Liver (tissue), 9 donors: ENCODE data around the gene PLEKHM2. TPM values are rescaled to one million over a fixed set of nuclear protein-coding genes. Genes with fewer than 3 reads are reported as not detected.

Experiments used
- DNase-seq: peaks from one replicate; pipeline ENCODE4 v3.0.0-alpha.2; 2017; ENCODE audit warnings: low spot score
- H3K27ac ChIP-seq, 2 donors: one replicate each; pipeline ENCODE4 v1.7.0; 2013; ENCODE audit warnings: inconsistent platforms in 2 of 2, low read length in 2 of 2, control low read depth in 1 of 2, low read depth in 1 of 2, mild to moderate bottlenecking in 1 of 2
- H3K27me3 ChIP-seq, 4 donors: one replicate each; pipeline versions ENCODE4 v1.6.1 to v1.7.0; 2013; ENCODE audit warnings: low read length in 3 of 4, inconsistent platforms in 1 of 4, mild to moderate bottlenecking in 1 of 4, moderate library complexity in 1 of 4; ENCODE audit not compliant: control insufficient read depth in 4 of 4, insufficient read depth in 4 of 4
- H3K36me3 ChIP-seq, 4 donors: one replicate each; pipeline versions ENCODE4 v1.6.1 to v1.7.0; 2013; ENCODE audit warnings: low read length in 3 of 4, mild to moderate bottlenecking in 3 of 4, low read depth in 1 of 4, moderate library complexity in 1 of 4; ENCODE audit not compliant: control insufficient read depth in 4 of 4, insufficient read depth in 3 of 4
- H3K4me1 ChIP-seq, 4 donors: one replicate each; pipeline versions ENCODE4 v1.6.1 to v1.7.0; 2013; ENCODE audit warnings: low read length in 3 of 4, mild to moderate bottlenecking in 3 of 4, moderate library complexity in 1 of 4; ENCODE audit not compliant: control insufficient read depth in 4 of 4, insufficient read depth in 4 of 4
- H3K4me3 ChIP-seq, 3 donors: one replicate each; pipeline versions ENCODE4 v1.6.1 to v1.7.0; 2013; ENCODE audit warnings: low read length in 3 of 3, control low read depth in 1 of 3, low read depth in 1 of 3, mild to moderate bottlenecking in 1 of 3
- H3K9ac ChIP-seq, 2 donors: one replicate each; pipeline ENCODE4 v1.7.0; 2013; ENCODE audit warnings: low read length in 2 of 2, mild to moderate bottlenecking in 2 of 2, moderate library complexity in 2 of 2, control low read depth in 1 of 2, low read depth in 1 of 2
- H3K9me3 ChIP-seq, 4 donors: one replicate each; pipeline versions ENCODE4 v1.6.1 to v1.7.0; 2013; ENCODE audit warnings: low read length in 3 of 4; ENCODE audit not compliant: control insufficient read depth in 4 of 4
- EGR1 ChIP-seq, 2 donors: IDR thresholded peaks; 2 replicates each; pipeline ENCODE4 v1.6.1; 2016 to 2018; ENCODE audit warnings: antibody characterized with exemption in 2 of 2, low read depth in 2 of 2
- FOXA1 ChIP-seq: IDR thresholded peaks from 2 replicates; pipeline ENCODE4 v1.6.1; 2016; ENCODE audit warnings: antibody characterized with exemption
- FOXA2 ChIP-seq: IDR thresholded peaks from 2 replicates; pipeline ENCODE4 v1.6.1; 2016; ENCODE audit warnings: antibody characterized with exemption
- GABPA ChIP-seq, 2 donors: IDR thresholded peaks in 1 of 2; conservative IDR thresholded peaks in 1 of 2; 2 replicates each; pipeline ENCODE4 v1.6.1; 2016; ENCODE audit warnings: antibody characterized with exemption in 2 of 2, mild to moderate bottlenecking in 1 of 2, moderate library complexity in 1 of 2
- HNF4A ChIP-seq, 2 donors: conservative IDR thresholded peaks; 2 replicates each; pipeline ENCODE4 v1.6.1; 2016; ENCODE audit warnings: antibody characterized with exemption in 2 of 2, mild to moderate bottlenecking in 2 of 2
- HNF4G ChIP-seq: IDR thresholded peaks from 2 replicates; pipeline ENCODE4 v1.6.1; 2016; ENCODE audit warnings: antibody characterized with exemption
- JUND ChIP-seq, 2 donors: IDR thresholded peaks; 2 replicates each; pipeline ENCODE4 v1.6.1; 2016; ENCODE audit warnings: antibody characterized with exemption in 2 of 2
- MAX ChIP-seq: IDR thresholded peaks from 2 replicates; pipeline ENCODE4 v1.6.1; 2016; ENCODE audit warnings: antibody characterized with exemption
- NR2F2 ChIP-seq: IDR thresholded peaks from 2 replicates; pipeline ENCODE4 v1.6.1; 2016; ENCODE audit warnings: antibody characterized with exemption
- RAD21 ChIP-seq, 2 donors: IDR thresholded peaks; 2 replicates each; pipeline ENCODE4 v1.6.1; 2016; ENCODE audit warnings: antibody characterized with exemption in 2 of 2, mild to moderate bottlenecking in 2 of 2
- REST ChIP-seq: IDR thresholded peaks from 2 replicates; pipeline ENCODE4 v1.6.1; 2016; ENCODE audit warnings: antibody characterized with exemption, mild to moderate bottlenecking
- RXRA ChIP-seq, 2 donors: IDR thresholded peaks; 2 replicates each; pipeline ENCODE4 v1.6.1; 2017 to 2018; ENCODE audit warnings: antibody characterized with exemption in 2 of 2, mild to moderate bottlenecking in 1 of 2
- TAF1 ChIP-seq: conservative IDR thresholded peaks from 2 replicates; pipeline ENCODE4 v1.6.1; 2016; ENCODE audit warnings: antibody characterized with exemption, mild to moderate bottlenecking
- ZBTB33 ChIP-seq: IDR thresholded peaks from 2 replicates; pipeline ENCODE4 v1.6.1; 2016; ENCODE audit warnings: antibody characterized with exemption
- WGBS: extraction: QIAGEN DNeasy Blood & Tissue Kit; methylation state at CpG from one replicate; pipeline ENCODE4 v1.1.7; 2013; 5-methylcytosine and 5-hydroxymethylcytosine counted together
- polyA plus RNA-seq, 2 donors: library from polyadenylated mRNA; stranded (reverse) in 1 of 2; unstranded in 1 of 2; fragments of 200-250 nt in 1 of 2; fragments of >200 nt in 1 of 2; fragmentation: Nextera tagmentation in 1 of 2; extraction: Ambion mirVana in 1 of 2; gene quantifications; one replicate each; pipeline versions ENCODE4 v1.2.1 to v1.2.3, GENCODE V29; 2013 to 2015
- total RNA-seq, 2 donors: library from RNA; depleted of rRNA; stranded (reverse); fragments of >200 nt; gene quantifications; one replicate each; pipeline ENCODE4 v1.2.3, GENCODE V29; 2014
- TF ChIP-seq, protein P1 (sequence below): fragments of 150-350 bp; IDR thresholded peaks from 2 replicates; pipeline ENCODE4 v1.5.1; 2017; ENCODE audit warnings: improper control_type of control experiment, low read depth, low read length; ENCODE audit not compliant: missing input control
- donor health status: healthy.
- donor health status: healthy.
- donor health status: healthy.
- donor health status: healthy.
- donor health status: healthy.

PLEKHM2 gene
- total and polyA plus RNA-seq, 4 donors: 4.1 to 22.6 (median 17.0) TPM

- TF ChIP-seq REST (no peak), NR2F2 (no peak), FOXA2 (no peak), HNF4A (conservative IDR thresholded peaks at IDR 0.05) (no peak), JUND (IDR thresholded peaks at IDR 0.05) (no peak), TAF1 (no peak), RXRA (IDR thresholded peaks at IDR 0.05) (no peak), EGR1 (IDR thresholded peaks at IDR 0.05; ENCODE audit: low read depth in 2 of 2) (no peak), HNF4G (no peak), MAX (no peak)
Measured at GRCh38 chr1:15758953-15759661, 75.0 kb downstream of the PLEKHM2 start (continued).

DNA sequence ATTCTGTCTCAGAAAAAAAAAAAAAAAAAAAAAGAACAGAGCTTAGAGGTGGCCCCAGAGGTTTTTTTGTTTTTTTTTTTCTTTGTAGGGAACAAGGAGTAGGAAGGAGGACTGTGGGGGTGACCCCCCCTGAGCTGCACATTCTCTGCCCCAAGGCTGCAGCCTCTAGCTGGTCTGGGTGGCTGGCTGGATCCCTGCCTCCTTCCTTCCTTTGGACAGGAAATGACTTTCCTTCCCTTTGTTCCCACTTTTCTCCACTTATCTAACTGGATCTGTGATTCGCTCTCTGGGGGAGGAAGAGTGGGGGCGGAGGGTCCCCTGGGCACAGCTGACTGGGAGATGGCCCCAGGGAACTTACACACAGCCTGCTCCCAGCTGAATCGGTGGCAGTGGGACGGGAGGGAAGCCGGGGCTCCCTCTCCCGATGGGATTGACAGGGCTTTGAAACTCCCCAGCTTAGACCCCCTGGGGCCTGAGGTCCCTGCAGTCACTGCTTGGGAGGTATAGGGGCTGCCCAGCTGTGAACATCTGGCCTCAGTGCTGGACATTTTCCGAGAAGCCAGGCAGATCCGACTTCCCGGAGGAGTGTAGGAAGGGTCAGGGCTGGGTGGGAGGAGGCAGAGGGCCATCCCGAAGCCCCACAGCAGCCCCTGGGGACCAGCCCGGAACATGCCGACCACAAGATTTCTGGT lies 76.5 kb downstream of the PLEKHM2 start:
- TF ChIP-seq ZBTB33: no peak
- TF ChIP-seq, protein P1, sequence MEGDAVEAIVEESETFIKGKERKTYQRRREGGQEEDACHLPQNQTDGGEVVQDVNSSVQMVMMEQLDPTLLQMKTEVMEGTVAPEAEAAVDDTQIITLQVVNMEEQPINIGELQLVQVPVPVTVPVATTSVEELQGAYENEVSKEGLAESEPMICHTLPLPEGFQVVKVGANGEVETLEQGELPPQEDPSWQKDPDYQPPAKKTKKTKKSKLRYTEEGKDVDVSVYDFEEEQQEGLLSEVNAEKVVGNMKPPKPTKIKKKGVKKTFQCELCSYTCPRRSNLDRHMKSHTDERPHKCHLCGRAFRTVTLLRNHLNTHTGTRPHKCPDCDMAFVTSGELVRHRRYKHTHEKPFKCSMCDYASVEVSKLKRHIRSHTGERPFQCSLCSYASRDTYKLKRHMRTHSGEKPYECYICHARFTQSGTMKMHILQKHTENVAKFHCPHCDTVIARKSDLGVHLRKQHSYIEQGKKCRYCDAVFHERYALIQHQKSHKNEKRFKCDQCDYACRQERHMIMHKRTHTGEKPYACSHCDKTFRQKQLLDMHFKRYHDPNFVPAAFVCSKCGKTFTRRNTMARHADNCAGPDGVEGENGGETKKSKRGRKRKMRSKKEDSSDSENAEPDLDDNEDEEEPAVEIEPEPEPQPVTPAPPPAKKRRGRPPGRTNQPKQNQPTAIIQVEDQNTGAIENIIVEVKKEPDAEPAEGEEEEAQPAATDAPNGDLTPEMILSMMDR: no peak
- TF ChIP-seq RXRA (IDR thresholded peaks at IDR 0.05): no peak
- TF ChIP-seq HNF4G: no peak
- TF ChIP-seq FOXA1: no peak
- TF ChIP-seq GABPA (IDR thresholded peaks at IDR 0.05 in 1 of 2, conservative IDR thresholded peaks at IDR 0.05 in 1 of 2): no peak
- TF ChIP-seq MAX: no peak
- TF ChIP-seq TAF1: no peak
- TF ChIP-seq REST: no peak
- no peak for TF ChIP-seq RAD21 (IDR thresholded peaks at IDR 0.05)
- no peak for TF ChIP-seq NR2F2
- no peak for TF ChIP-seq JUND (IDR thresholded peaks at IDR 0.05)
- H3K4me1 ChIP-seq: peaks cover 0 to 6% (median 5%) of the 10 kb centered on the region in 4 donors
- H3K36me3 ChIP-seq: peaks cover 0 to 4% (median 0%) of the 10 kb centered on the region in 4 donors
- H3K9ac ChIP-seq: no peak overlapping the region
- no peaks in the 10 kb centered on the region for H3K9me3 ChIP-seq
- H3K27ac ChIP-seq: peak overlapping the region; percentile 37 to 63
- H3K27me3 ChIP-seq: no peaks in the 10 kb centered on the region
- H3K4me3 ChIP-seq: no peak overlapping the region
- WGBS: 66% methylated on average over 12 of the region's 12 CpGs
- no peak for DNase-seq
